Fibroblast of the conjunctiva (primary cell): ENCODE measurements around the gene ZSCAN30.
A peak's percentile ranks its signal among the peaks of the same experiment; 100 is the strongest.

ENCODE experiments used
- DNase-seq: peaks from one replicate; pipeline ENCODE4 v3.0.0-alpha.2; 2010; ENCODE audit warnings: low read depth

ZSCAN30 gene

DNA sequence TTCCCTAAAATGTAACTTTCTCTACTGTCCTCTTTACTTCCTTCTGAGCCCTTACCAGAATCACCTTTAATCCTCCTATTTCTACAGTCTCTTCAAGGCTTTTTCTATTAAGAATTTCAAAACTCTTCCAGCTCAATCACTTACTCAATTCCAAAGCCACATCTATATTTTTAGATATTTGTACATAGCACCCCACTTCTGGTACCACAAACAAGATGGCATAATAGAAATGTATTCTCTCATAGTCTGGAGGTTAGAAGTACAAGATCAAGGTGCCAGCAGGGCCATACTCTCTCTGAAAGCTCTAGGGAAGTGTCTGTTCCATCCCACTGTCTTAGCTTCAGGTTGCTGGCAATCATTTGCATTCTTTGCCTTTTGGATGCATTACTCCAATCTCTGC is 11.1 kb downstream of the ZSCAN30 start:
- DNase-seq = no peak

DNA sequence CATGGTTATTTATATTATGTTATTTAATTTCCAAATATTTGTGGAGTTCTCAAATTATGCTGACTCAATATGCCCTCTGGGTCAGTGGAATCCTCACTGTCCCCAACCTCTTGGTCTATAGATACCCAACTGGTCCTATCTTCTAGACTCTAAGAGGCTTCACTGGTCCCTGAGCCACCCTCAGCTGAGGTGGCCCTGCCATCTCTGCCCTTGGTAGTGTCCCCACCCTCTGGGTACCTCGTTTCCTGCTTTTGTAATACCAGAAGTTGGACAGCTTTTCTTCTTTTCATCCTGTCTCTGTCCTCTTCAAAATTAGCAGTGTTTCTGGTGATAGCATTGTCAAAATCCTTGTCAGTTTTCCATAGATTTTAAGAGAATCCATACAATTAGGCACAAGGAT is 11.9 kb downstream of the ZSCAN30 start:
- no peak for DNase-seq

- DNase-seq = no peak
Measured at GRCh38 chr18:35277633-35278032, 12.4 kb downstream of the ZSCAN30 start.

- no peak for DNase-seq
Measured at GRCh38 chr18:35276267-35276666, 13.8 kb downstream of the ZSCAN30 start.

DNA sequence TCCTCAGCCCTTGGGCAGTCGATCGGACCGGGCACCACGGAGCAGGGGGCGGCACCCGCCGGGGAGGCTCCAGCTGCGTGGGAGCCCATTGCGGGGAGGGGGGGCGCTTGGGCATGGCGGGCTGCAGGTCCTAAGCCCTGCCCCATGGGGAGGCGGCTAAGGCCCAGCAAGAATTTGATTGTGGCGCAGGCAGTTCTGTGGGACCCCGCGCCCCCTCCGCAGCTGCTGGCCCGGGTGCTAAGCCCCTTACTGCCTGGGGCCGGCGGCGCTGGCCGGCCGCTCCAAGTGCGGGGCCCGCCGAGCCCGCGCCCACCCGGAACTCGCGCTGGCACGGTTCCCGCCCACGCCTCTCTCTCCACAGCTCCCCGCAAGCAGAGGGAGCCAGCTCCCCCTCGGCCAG is 18.4 kb downstream of the ZSCAN30 start:
- no peak for DNase-seq

DNA sequence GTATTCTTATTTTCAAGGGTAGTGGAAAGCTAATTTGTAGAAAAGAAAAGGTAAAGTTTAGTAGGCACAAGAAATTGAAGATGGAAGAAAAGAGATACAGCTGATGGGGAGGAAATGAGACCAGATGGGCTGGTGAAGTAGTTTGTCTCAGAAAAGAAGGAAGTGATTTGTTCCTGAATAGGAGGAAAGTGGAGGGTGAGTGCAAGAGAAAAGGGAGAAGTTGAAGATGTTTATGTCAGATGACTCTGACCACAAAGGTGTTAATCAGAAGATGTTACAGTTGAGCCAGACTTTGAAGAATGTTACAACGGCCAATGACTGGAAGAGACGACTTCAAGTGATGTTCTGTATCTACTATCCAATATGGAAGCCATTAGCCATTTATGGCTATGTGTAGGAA is 21.2 kb downstream of the ZSCAN30 start:
- no peak for DNase-seq

- DNase-seq = no peak
Measured at GRCh38 chr18:35267809-35268208, 22.2 kb downstream of the ZSCAN30 start.

- peak; percentile 22 for DNase-seq
Measured at GRCh38 chr18:35267161-35267651, 22.8 kb downstream of the ZSCAN30 start.

DNA sequence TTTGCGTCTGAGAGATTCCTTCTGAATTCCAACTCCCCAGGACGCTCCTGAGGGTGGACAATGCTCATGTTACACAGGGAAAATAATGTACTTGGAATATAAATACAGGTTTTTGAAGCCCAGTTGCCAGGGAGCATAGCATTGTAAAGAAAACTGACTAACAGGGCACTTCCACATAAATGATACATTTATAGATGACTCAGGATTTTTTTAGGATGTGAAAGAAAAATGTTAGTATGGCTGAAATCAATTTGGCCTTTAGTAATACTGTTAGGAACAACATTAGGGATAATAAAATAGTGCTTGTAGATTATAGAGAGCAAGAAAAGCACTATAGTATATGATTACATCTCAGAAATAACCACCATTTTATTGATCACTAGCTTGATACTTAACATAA is 25.6 kb downstream of the ZSCAN30 start:
- DNase-seq = no peak

DNA sequence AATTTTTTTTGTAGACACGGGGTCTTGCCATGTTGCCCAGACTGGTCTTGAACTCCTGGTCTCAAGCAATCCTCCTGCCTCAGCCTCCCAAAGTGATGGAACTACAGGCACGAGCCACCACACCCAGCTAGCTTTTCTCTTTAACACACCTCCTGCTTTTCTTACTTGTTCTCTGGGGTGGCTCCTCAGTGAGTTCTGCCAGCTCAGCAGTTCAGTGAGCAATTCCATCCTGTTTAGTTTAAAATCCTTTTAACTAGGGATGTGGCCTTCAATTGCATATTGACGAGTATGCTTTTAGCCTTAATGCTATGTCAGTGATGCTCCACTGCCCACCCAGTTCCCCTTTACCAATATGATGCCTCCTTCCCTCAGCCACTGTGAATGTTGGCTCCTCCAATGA is 33.1 kb downstream of the ZSCAN30 start:
- DNase-seq = no peak

- DNase-seq = no peak
Measured at GRCh38 chr18:35253655-35254287, 36.3 kb downstream of the ZSCAN30 start.

GRCh38 chr18:35252466-35252865 is 37.6 kb downstream of the ZSCAN30 start:
- no peak for DNase-seq

- DNase-seq = no peak
Measured at GRCh38 chr18:35248429-35248828, 41.6 kb downstream of the ZSCAN30 start.

DNA sequence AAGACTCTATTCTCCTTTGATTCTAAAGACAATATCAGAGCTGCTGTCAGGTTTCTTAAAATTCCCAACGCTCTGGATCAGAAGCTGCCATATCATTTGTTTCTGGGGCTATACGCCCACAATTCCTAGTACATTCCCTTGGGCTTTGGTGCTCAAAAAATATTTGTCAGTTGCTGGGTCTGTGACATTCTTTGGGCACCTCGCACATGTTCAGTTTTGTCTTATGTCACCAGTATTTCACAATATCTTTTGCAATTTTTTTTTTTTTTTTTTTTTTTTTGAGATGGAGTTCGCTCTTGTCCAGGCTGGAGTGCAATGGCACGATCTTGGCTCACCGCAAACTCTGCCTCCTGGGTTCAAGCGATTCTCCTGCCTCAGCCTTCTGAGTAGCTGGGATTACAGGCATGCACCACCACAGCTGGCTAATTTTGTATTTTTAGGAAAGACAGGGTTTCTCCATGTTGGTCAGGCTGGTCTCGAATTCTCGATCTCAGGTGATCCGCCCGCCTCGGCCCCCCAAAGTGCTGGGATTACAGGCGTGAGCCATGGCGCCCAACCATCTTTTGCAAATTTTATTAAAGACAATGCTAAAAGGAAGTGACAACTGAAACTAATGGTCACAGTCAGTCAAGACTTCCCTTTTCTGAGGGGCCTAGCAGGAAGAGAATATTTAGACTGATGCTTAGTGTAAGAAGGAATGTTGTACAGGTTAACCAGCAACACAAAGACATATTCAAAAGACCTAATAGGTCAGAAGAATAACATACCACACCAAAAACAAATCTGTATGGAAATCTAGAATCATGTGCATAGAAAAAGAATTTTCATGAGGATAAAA is 42.4 kb downstream of the ZSCAN30 start:
- DNase-seq = no peak

DNA sequence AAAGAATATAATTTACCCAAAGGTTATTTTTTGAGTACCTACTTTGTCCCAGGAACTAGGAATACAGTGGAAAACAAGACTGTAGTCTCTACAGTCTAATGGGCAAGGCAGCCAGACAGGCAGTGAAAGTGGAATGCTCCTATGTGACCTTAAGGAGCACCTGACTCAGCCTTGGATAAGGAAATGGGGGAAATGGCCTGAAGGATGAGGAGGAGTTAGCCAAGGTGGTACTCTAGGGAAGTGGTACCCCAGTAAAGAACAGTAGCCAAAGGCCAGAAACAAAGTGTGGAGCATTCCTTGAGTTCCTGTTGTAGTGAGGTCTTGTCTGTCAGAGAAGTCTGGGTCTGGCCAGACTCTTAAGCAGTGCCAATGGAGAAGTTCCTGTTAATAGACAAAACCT is 43.2 kb downstream of the ZSCAN30 start:
- no peak for DNase-seq

DNA sequence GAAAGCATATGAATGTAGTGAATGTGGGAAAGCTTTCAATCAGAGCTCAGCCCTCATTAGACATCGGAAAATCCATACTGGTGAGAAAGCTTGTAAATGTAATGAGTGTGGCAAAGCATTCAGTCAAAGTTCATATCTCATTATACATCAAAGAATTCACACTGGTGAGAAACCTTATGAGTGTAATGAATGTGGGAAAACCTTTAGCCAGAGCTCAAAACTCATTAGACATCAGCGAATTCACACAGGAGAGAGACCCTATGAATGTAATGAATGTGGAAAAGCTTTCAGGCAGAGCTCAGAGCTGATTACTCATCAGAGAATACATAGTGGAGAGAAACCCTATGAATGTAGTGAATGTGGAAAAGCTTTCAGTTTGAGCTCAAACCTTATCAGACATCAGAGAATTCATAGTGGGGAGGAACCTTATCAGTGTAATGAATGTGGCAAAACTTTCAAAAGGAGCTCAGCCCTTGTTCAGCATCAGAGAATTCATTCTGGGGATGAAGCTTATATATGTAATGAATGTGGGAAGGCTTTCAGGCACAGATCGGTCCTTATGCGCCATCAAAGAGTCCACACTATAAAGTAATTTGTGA is 44.2 kb downstream of the ZSCAN30 start:
- DNase-seq = no peak

GRCh38 chr18:35244671-35245070 is 45.4 kb downstream of the ZSCAN30 start:
- DNase-seq = no peak

- no peak for DNase-seq
Measured at GRCh38 chr18:35242426-35242825, 47.6 kb downstream of the ZSCAN30 start.

GRCh38 chr18:35241448-35241804 is 48.6 kb downstream of the ZSCAN30 start:
- no peak for DNase-seq

GRCh38 chr18:35240664-35241447 is 49.2 kb downstream of the ZSCAN30 start, which contains the start of gene ZNF397:
Gene ZNF397 (plus strand): TSS chr18:35241034. CDS start chr18:35242471, 1,437 bp downstream.
- DNase-seq = peak; percentile 92

GRCh38 chr18:35239314-35239713 is 50.7 kb downstream of the ZSCAN30 start:
- no peak for DNase-seq
